ENCODE measurements around the gene PRX. TPM values are rescaled to one million over a fixed set of nuclear protein-coding genes. Genes with fewer than 3 reads are reported as not detected.

Gene PRX
- total and polyA plus RNA-seq, 2 of the 13 experiments (the other 11 are each of a cell fraction or from before 2014, with no cell fraction given): 0.66 TPM

GRCh38 chr19:40443131-40443999 is 30.2 kb upstream of the PRX start (continued):
- TF ChIP-seq MXI1 (IDR thresholded peaks at IDR 0.05; ENCODE audit: borderline replicate concordance, low read depth, low read length) (peak; percentile 75; the same call in 1 of the 3 replicates), ZNF121 (CRISPR knock-in tag; IDR thresholded peaks at IDR 0.05) (no peak), MIXL1 (CRISPR knock-in tag; IDR thresholded peaks at IDR 0.05) (0 out of 2 replicates have a peak, but pooled peaks have one; percentile 46), ZZZ3 (CRISPR knock-in tag; IDR thresholded peaks at IDR 0.05; ENCODE audit: borderline replicate concordance) (no peak), NFE2L1 (CRISPR knock-in tag; IDR thresholded peaks at IDR 0.05; ENCODE audit: borderline replicate concordance) (no peak), ZNF512B (CRISPR knock-in tag; IDR thresholded peaks at IDR 0.05; ENCODE audit: borderline replicate concordance) (no peak), FOXA3 (CRISPR knock-in tag; IDR thresholded peaks at IDR 0.05) (peak; percentile 11; the same call in 1 of the 2 replicates), ZNF709 (CRISPR knock-in tag; IDR thresholded peaks at IDR 0.05) (no peak), ZNF33B (CRISPR knock-in tag; IDR thresholded peaks at IDR 0.05) (no peak), NFYB (CRISPR knock-in tag; IDR thresholded peaks at IDR 0.05) (peak; percentile 59), ZBTB14 (CRISPR knock-in tag; IDR thresholded peaks at IDR 0.05) (no peak), NFKBIZ (CRISPR knock-in tag; IDR thresholded peaks at IDR 0.05) (0 out of 2 replicates have a peak, but pooled peaks have one; percentile 33), ZNF275 (CRISPR knock-in tag; IDR thresholded peaks at IDR 0.05; ENCODE audit: borderline replicate concordance) (no peak), SATB2 (CRISPR knock-in tag; IDR thresholded peaks at IDR 0.05) (no peak), U2AF1 (optimal IDR thresholded peaks at IDR 0.05; ENCODE audit: low read depth, low read length) (no peak), MAFF (IDR thresholded peaks at IDR 0.05; ENCODE audit: low read depth, low read length) (no peak), BRD4 (CRISPR knock-in tag; IDR thresholded peaks at IDR 0.05) (no peak), ZFY (CRISPR knock-in tag; IDR thresholded peaks at IDR 0.05) (peak; percentile 70), RFX5 (IDR thresholded peaks at IDR 0.05; ENCODE audit: low read depth, low read length) (no peak), ZNF350 (CRISPR knock-in tag; IDR thresholded peaks at IDR 0.05; ENCODE audit: borderline replicate concordance, low read depth) (no peak)
- TF ChIP-seq, protein P1, sequence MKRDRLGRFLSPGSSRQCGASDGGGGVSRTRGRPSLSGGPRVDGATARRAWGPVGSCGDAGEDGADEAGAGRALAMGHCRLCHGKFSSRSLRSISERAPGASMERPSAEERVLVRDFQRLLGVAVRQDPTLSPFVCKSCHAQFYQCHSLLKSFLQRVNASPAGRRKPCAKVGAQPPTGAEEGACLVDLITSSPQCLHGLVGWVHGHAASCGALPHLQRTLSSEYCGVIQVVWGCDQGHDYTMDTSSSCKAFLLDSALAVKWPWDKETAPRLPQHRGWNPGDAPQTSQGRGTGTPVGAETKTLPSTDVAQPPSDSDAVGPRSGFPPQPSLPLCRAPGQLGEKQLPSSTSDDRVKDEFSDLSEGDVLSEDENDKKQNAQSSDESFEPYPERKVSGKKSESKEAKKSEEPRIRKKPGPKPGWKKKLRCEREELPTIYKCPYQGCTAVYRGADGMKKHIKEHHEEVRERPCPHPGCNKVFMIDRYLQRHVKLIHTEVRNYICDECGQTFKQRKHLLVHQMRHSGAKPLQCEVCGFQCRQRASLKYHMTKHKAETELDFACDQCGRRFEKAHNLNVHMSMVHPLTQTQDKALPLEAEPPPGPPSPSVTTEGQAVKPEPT (CRISPR knock-in tag; IDR thresholded peaks at IDR 0.05; ENCODE audit: low read depth): no peak

All from HepG2 (cell line).